Inferior parietal cortex (tissue), 1 donor: ENCODE data around the gene QSER1.
A peak's percentile ranks its signal among the peaks of the same experiment; 100 is the strongest.

Source experiments
- DNase-seq: peaks from one replicate; pipeline ENCODE4 v3.0.0-alpha.2; 2016; ENCODE audit errors: extremely low spot score

Gene QSER1

GRCh38 chr11:32890843-32891656 is 1.6 kb upstream of the QSER1 start:
- DNase-seq: no peak

GRCh38 chr11:32891657-32892354 is 805 bp upstream of the QSER1 start:
- DNase-seq: no peak

- no peak for DNase-seq
Observed at GRCh38 chr11:32893093-32893342, 407 bp downstream of the QSER1 start.

- peak; percentile 36 for DNase-seq
Observed at GRCh38 chr11:32893343-32894148, 935 bp downstream of the QSER1 start.

GRCh38 chr11:32894149-32894827 is 1.7 kb downstream of the QSER1 start:
- DNase-seq: peak; percentile 37

GRCh38 chr11:32894921-32895320 is 2.3 kb downstream of the QSER1 start:
- no peak for DNase-seq

- no peak for DNase-seq
Observed at GRCh38 chr11:32895471-32895870, 2.9 kb downstream of the QSER1 start.

GRCh38 chr11:32897103-32897502 is 4.5 kb downstream of the QSER1 start:
- DNase-seq: no peak

GRCh38 chr11:32899438-32899837 is 6.8 kb downstream of the QSER1 start:
- no peak for DNase-seq

GRCh38 chr11:32902089-32902665 is 9.6 kb downstream of the QSER1 start:
- DNase-seq: no peak

- DNase-seq: no peak
Observed at GRCh38 chr11:32905028-32905667, 12.5 kb downstream of the QSER1 start.

GRCh38 chr11:32908619-32909018 is 16.0 kb downstream of the QSER1 start:
- DNase-seq: no peak

- DNase-seq: no peak
Observed at GRCh38 chr11:32911413-32911812, 18.8 kb downstream of the QSER1 start.

GRCh38 chr11:32913445-32913844 is 20.8 kb downstream of the QSER1 start:
- no peak for DNase-seq

GRCh38 chr11:32916361-32916760 is 23.8 kb downstream of the QSER1 start:
- no peak for DNase-seq

- no peak for DNase-seq
Observed at GRCh38 chr11:32916994-32917393, 24.4 kb downstream of the QSER1 start.

- no peak for DNase-seq
Observed at GRCh38 chr11:32918427-32918826, 25.8 kb downstream of the QSER1 start.

GRCh38 chr11:32919338-32919737 is 26.7 kb downstream of the QSER1 start:
- no peak for DNase-seq

- DNase-seq: no peak
Observed at GRCh38 chr11:32920570-32920969, 28.0 kb downstream of the QSER1 start.

GRCh38 chr11:32921204-32921603 is 28.6 kb downstream of the QSER1 start:
- no peak for DNase-seq

GRCh38 chr11:32931606-32932005 is 39.0 kb downstream of the QSER1 start:
- DNase-seq: no peak
